Central memory CD8-positive, alpha-beta T cell (primary cell): ENCODE measurements around the gene ELP1.
"Not testable (repeated sequence)": the region's sequence is repeated elsewhere in the genome, so short reads cannot be mapped to it uniquely, and the experiment has no call there.

Experiments
- ATAC-seq: fragments of 150-1000 bp; cut with Tn5 transposase; replicated peaks from 2 replicates; pipeline ENCODE4 v1.10.0; 2022; ENCODE audit warnings: mild to moderate bottlenecking, moderate FRiP score, moderate number of reproducible peaks; ENCODE audit not compliant: poor library complexity, severe bottlenecking; ENCODE audit errors: extremely low read depth
- DNase-seq, 2 donors: peaks; one replicate each; pipeline ENCODE4 v3.0.0; 2021; ENCODE audit warnings: low spot score in 2 of 2
- H3K27ac Mint-ChIP-seq: one replicate; pipeline ENCODE4 v1.8.0; 2022; ENCODE audit warnings: low read depth, mild to moderate bottlenecking, moderate library complexity, mixed read lengths
- H3K27me3 Mint-ChIP-seq: one replicate; pipeline ENCODE4 v1.8.0; 2022; ENCODE audit warnings: mixed read lengths
- H3K36me3 Mint-ChIP-seq: one replicate; pipeline ENCODE4 v1.8.0; 2022; ENCODE audit warnings: mild to moderate bottlenecking, moderate library complexity, mixed read lengths; ENCODE audit not compliant: insufficient read depth
- H3K4me1 Mint-ChIP-seq: one replicate; pipeline ENCODE4 v1.8.0; 2022; ENCODE audit warnings: mixed read lengths
- H3K4me3 Mint-ChIP-seq: one replicate; pipeline ENCODE4 v1.8.0; 2022; ENCODE audit warnings: mild to moderate bottlenecking, moderate library complexity, mixed read lengths
- H3K9me3 Mint-ChIP-seq: one replicate; pipeline ENCODE4 v1.8.0; 2022; ENCODE audit warnings: mixed read lengths

ELP1 gene

GRCh38 chr9:108855888-108856287, 78.0 kb downstream of the ELP1 start, which contains the start of gene ACTL7B:
ACTL7B (minus strand) TSS chr9:108855986; CDS start chr9:108855930, 56 bp downstream.
- Mint-ChIP-seq H3K4me1 (no peaks in the 10 kb centered on the region), H3K9me3 (no peaks in the 10 kb centered on the region), H3K27ac (no peak within 1 kb of the TSS), H3K27me3 (peaks cover 21% of the 10 kb centered on the region), H3K4me3 (no peak within 1 kb of the TSS), H3K36me3 (no peaks in the 10 kb centered on the region)
- DNase-seq (no peak), ATAC-seq (no peak)

GRCh38 chr9:108855529-108855886, 78.4 kb downstream of the ELP1 start:
- H3K27ac Mint-ChIP-seq, result no peak overlapping the region
- H3K4me1 Mint-ChIP-seq, result no peaks in the 10 kb centered on the region
- H3K4me3 Mint-ChIP-seq, result no peak overlapping the region
- peaks cover 21% of the 10 kb centered on the region for H3K27me3 Mint-ChIP-seq
- DNase-seq (no peak), ATAC-seq (no peak)
- no peaks in the 10 kb centered on the region for H3K9me3 Mint-ChIP-seq
- H3K36me3 Mint-ChIP-seq, result no peaks in the 10 kb centered on the region

GRCh38 chr9:108854641-108855528, 79.0 kb downstream of the ELP1 start:
- H3K4me1 Mint-ChIP-seq, result no peaks in the 10 kb centered on the region
- H3K9me3 Mint-ChIP-seq, result no peaks in the 10 kb centered on the region
- H3K27ac Mint-ChIP-seq, result no peak overlapping the region
- H3K27me3 Mint-ChIP-seq, result peaks cover 24% of the 10 kb centered on the region
- DNase-seq (no peak), ATAC-seq (no peak)
- no peak overlapping the region for H3K4me3 Mint-ChIP-seq
- no peaks in the 10 kb centered on the region for H3K36me3 Mint-ChIP-seq

- no peaks in the 10 kb centered on the region for H3K9me3 Mint-ChIP-seq
- no peak for ATAC-seq
- no peak overlapping the region for H3K27ac Mint-ChIP-seq
Observed at GRCh38 chr9:108854094-108854493, 79.8 kb downstream of the ELP1 start.

GRCh38 chr9:108852079-108852478, 81.8 kb downstream of the ELP1 start:
- no peak overlapping the region for H3K4me3 Mint-ChIP-seq
- peaks cover 31% of the 10 kb centered on the region for H3K27me3 Mint-ChIP-seq
- H3K9me3 Mint-ChIP-seq, result no peaks in the 10 kb centered on the region
- ATAC-seq (no peak), DNase-seq (no peak)
- peaks cover 2% of the 10 kb centered on the region for H3K36me3 Mint-ChIP-seq
- no peaks in the 10 kb centered on the region for H3K4me1 Mint-ChIP-seq
- no peak overlapping the region for H3K27ac Mint-ChIP-seq

More at GRCh38 chr9:108854094-108854493, 79.8 kb downstream of the ELP1 start:
- no peaks in the 10 kb centered on the region for H3K36me3 Mint-ChIP-seq
- no peaks in the 10 kb centered on the region for H3K4me1 Mint-ChIP-seq
- H3K4me3 Mint-ChIP-seq, result no peak overlapping the region
- peaks cover 31% of the 10 kb centered on the region for H3K27me3 Mint-ChIP-seq
- DNase-seq, result no peak

GRCh38 chr9:108851138-108851537, 82.8 kb downstream of the ELP1 start:
- Mint-ChIP-seq H3K27ac (no peak overlapping the region), H3K36me3 (peaks cover 2% of the 10 kb centered on the region), H3K9me3 (no peaks in the 10 kb centered on the region), H3K4me3 (no peak overlapping the region), H3K4me1 (no peaks in the 10 kb centered on the region), H3K27me3 (peaks cover 31% of the 10 kb centered on the region)
- DNase-seq, result no peak
- ATAC-seq, result no peak

- peaks cover 2% of the 10 kb centered on the region for H3K36me3 Mint-ChIP-seq
Observed at GRCh38 chr9:108850293-108850897, 83.5 kb downstream of the ELP1 start.

GRCh38 chr9:108848296-108848695, 85.6 kb downstream of the ELP1 start:
- not testable (repeated sequence) for H3K9me3 Mint-ChIP-seq, H3K4me3 Mint-ChIP-seq, DNase-seq, ATAC-seq, H3K36me3 Mint-ChIP-seq, H3K4me1 Mint-ChIP-seq, H3K27ac Mint-ChIP-seq
- H3K27me3 Mint-ChIP-seq, result peaks cover 22% of the 10 kb centered on the region

More at GRCh38 chr9:108850293-108850897, 83.5 kb downstream of the ELP1 start:
- H3K27ac Mint-ChIP-seq, result no peak overlapping the region
- no peaks in the 10 kb centered on the region for H3K4me1 Mint-ChIP-seq
- ATAC-seq, result no peak
- no peaks in the 10 kb centered on the region for H3K9me3 Mint-ChIP-seq
- peaks cover 31% of the 10 kb centered on the region for H3K27me3 Mint-ChIP-seq
- no peak overlapping the region for H3K4me3 Mint-ChIP-seq
- no peak for DNase-seq

- no peaks in the 10 kb centered on the region for H3K9me3 Mint-ChIP-seq
- peaks cover 11% of the 10 kb centered on the region for H3K27me3 Mint-ChIP-seq
- no peaks in the 10 kb centered on the region for H3K4me1 Mint-ChIP-seq
- H3K4me3 Mint-ChIP-seq, result no peak overlapping the region
- ATAC-seq (no peak), DNase-seq (no peak)
- H3K27ac Mint-ChIP-seq, result no peak overlapping the region
- peaks cover 2% of the 10 kb centered on the region for H3K36me3 Mint-ChIP-seq
Observed at GRCh38 chr9:108845947-108846346, 88.0 kb downstream of the ELP1 start.

GRCh38 chr9:108845507-108845906, 88.4 kb downstream of the ELP1 start:
- Mint-ChIP-seq H3K36me3 (peaks cover 2% of the 10 kb centered on the region), H3K9me3 (no peaks in the 10 kb centered on the region), H3K27me3 (peaks cover 11% of the 10 kb centered on the region), H3K27ac (no peak overlapping the region), H3K4me1 (no peaks in the 10 kb centered on the region), H3K4me3 (no peak overlapping the region)
- ATAC-seq, result no peak
- DNase-seq, result no peak

- Mint-ChIP-seq H3K27me3 (peaks cover 7% of the 10 kb centered on the region), H3K9me3 (no peaks in the 10 kb centered on the region), H3K4me1 (no peaks in the 10 kb centered on the region), H3K4me3 (no peak overlapping the region), H3K36me3 (peaks cover 2% of the 10 kb centered on the region), H3K27ac (no peak overlapping the region)
- ATAC-seq (no peak), DNase-seq (no peak)
Observed at GRCh38 chr9:108844856-108845255, 89.1 kb downstream of the ELP1 start.

- Mint-ChIP-seq H3K9me3 (no peaks in the 10 kb centered on the region), H3K27me3 (peaks cover 2% of the 10 kb centered on the region), H3K4me1 (no peaks in the 10 kb centered on the region), H3K27ac (no peak overlapping the region), H3K4me3 (no peak overlapping the region), H3K36me3 (peaks cover 2% of the 10 kb centered on the region)
- DNase-seq (no peak), ATAC-seq (no peak)
Observed at GRCh38 chr9:108844391-108844790, 89.5 kb downstream of the ELP1 start.
